K562 (cell line): Measurements from ENCODE around the gene PNMA5. TPM values are rescaled to one million over a fixed set of nuclear protein-coding genes. Genes with fewer than 3 reads are reported as not detected.

Source experiments
- ATF1 ChIP-seq, 2 experiments: fragments of 450-650 bp in 1 of 2; IDR thresholded peaks; 2 replicates each; pipeline ENCODE4 v1.6.1; 2016; ENCODE audit warnings: missing compliant biosample characterization in 1 of 2, missing genetic modification characterization in 1 of 2
- CBX3 ChIP-seq, 2 experiments: IDR thresholded peaks; 1 replicate in 1 of 2; 2 replicates in 1 of 2; pipeline ENCODE4 v1.6.1; 2012; ENCODE audit warnings: inconsistent platforms in 2 of 2, low read length in 2 of 2, borderline replicate concordance in 1 of 2, control low read depth in 1 of 2
- CCNT2 ChIP-seq: IDR thresholded peaks from 2 replicates; pipeline ENCODE4 v1.6.1; 2011; ENCODE audit warnings: borderline replicate concordance, low read depth, mild to moderate bottlenecking, moderate library complexity, mixed read lengths, low read length; ENCODE audit not compliant: insufficient read length; ENCODE audit errors: extremely low read depth
- CGGBP1 ChIP-seq: fragments of 250-450 bp; sonication (Bioruptor Pico); IDR thresholded peaks from 2 replicates; pipeline ENCODE4 v1.9.0; 2021; ENCODE audit warnings: mild to moderate bottlenecking
- CTBP1 ChIP-seq: fragments of 450-650 bp; IDR thresholded peaks from 2 replicates; pipeline ENCODE4 v1.6.1; 2016; ENCODE audit warnings: borderline replicate concordance
- ELF4 ChIP-seq: fragments of 450-650 bp; formaldehyde crosslinking; IDR thresholded peaks from 2 replicates; pipeline ENCODE4 v1.4.0; 2022; ENCODE audit warnings: missing genetic modification characterization
- ELK3 ChIP-seq: fragments of 450-650 bp; formaldehyde crosslinking; IDR thresholded peaks from 2 replicates; pipeline ENCODE4 v1.4.0; 2020; ENCODE audit warnings: mild to moderate bottlenecking
- ETS1 ChIP-seq: conservative IDR thresholded peaks from 2 replicates; pipeline ENCODE4 v1.6.1; 2011; ENCODE audit warnings: low read depth, mild to moderate bottlenecking, low read length; ENCODE audit not compliant: control insufficient read depth
- GABPA ChIP-seq: fragments of 200-800 bp; sonication (Bioruptor generic); conservative IDR thresholded peaks from 2 replicates; pipeline ENCODE4 v1.6.1; 2016; ENCODE audit warnings: low read depth, missing genetic modification characterization, missing compliant biosample characterization
- HDAC1 ChIP-seq, 2 experiments: fragments of 450-650 bp; IDR thresholded peaks; 2 replicates each; pipeline ENCODE4 v1.6.1; 2016 to 2017; ENCODE audit warnings: inconsistent platforms in 1 of 2, mild to moderate bottlenecking in 1 of 2, moderate library complexity in 1 of 2
- HMBOX1 ChIP-seq: sonication (generic); IDR thresholded peaks from 2 replicates; pipeline ENCODE4 v1.6.1; 2016
- HMG20B ChIP-seq: fragments of 250-450 bp; sonication (Bioruptor Pico); IDR thresholded peaks from 2 replicates; pipeline ENCODE4 v1.5.0; 2021; ENCODE audit warnings: mild to moderate bottlenecking
- NCOA4 ChIP-seq: fragments of 450-650 bp; IDR thresholded peaks from 2 replicates; pipeline ENCODE4 v1.6.1; 2018; ENCODE audit warnings: mild to moderate bottlenecking; ENCODE audit not compliant: partially characterized antibody
- NFE2 ChIP-seq: IDR thresholded peaks from 2 replicates; pipeline ENCODE4 v1.6.1; 2014; ENCODE audit warnings: antibody characterized with exemption, low read depth
- STAT5B ChIP-seq: fragments of 250-450 bp; sonication (Bioruptor Pico); IDR thresholded peaks from 2 replicates; pipeline ENCODE4 v1.8.0; 2021; ENCODE audit warnings: mild to moderate bottlenecking, inconsistent platforms
- THAP7 ChIP-seq: fragments of 250-450 bp; sonication (Bioruptor Pico); IDR thresholded peaks from 2 replicates; pipeline ENCODE4 v1.5.0; 2021
- ZBTB12 ChIP-seq: fragments of 250-450 bp; sonication (Bioruptor Pico); IDR thresholded peaks from 2 replicates; pipeline ENCODE4 v1.4.0; 2020
- ZFPM2 ChIP-seq: fragments of 250-450 bp; sonication (Bioruptor Pico); IDR thresholded peaks from 2 replicates; pipeline ENCODE4 v1.5.1; 2022; ENCODE audit warnings: mild to moderate bottlenecking
- ZNF23 ChIP-seq: fragments of 250-450 bp; sonication (Bioruptor Pico); IDR thresholded peaks from 2 replicates; pipeline ENCODE4 v1.4.0; 2020; ENCODE audit warnings: mild to moderate bottlenecking
- ZNF778 ChIP-seq: fragments of 450-650 bp; formaldehyde crosslinking; IDR thresholded peaks from 2 replicates; pipeline ENCODE4 v1.4.0; 2020; ENCODE audit warnings: mild to moderate bottlenecking, moderate library complexity
- ZNF780A ChIP-seq: fragments of 250-450 bp; sonication (Bioruptor Pico); IDR thresholded peaks from 2 replicates; pipeline ENCODE4 v1.5.0; 2021; ENCODE audit warnings: mild to moderate bottlenecking
- polyA plus RNA-seq, 8 experiments: library from polyadenylated mRNA; depleted of rRNA in 4 of 8; stranded (reverse) in 5 of 8; unstranded in 3 of 8; fragments of >200 nt; fragmentation: Nextera tagmentation in 2 of 8; fragmentation: Illumina TruSeq in 1 of 8; extraction: Ambion mirVana in 2 of 8; extraction: Trizol in 1 of 8; gene quantifications; 2 replicates each; pipeline versions ENCODE4 v1.2.1 to v1.2.3, GENCODE V29; 2011 to 2014; ENCODE audit warnings: inconsistent platforms in 1 of 8, missing spikeins in 1 of 8
- total RNA-seq, 7 experiments: library from RNA; depleted of rRNA in 6 of 7; stranded (reverse); fragments of >200 nt in 6 of 7; fragmentation: Illumina TruSeq in 2 of 7; extraction: Trizol in 2 of 7; gene quantifications; 2 replicates each; pipeline versions ENCODE4 v1.2.1 to v1.2.3, GENCODE V29; 2011 to 2021; ENCODE audit warnings: low replicate concordance in 1 of 7

Gene PNMA5
- total and polyA plus RNA-seq, 9 of the 15 experiments (the other 6 are each of a cell fraction or from before 2014, with no cell fraction given) = 0.03 to 0.20 (median 0.07) TPM; not detected in 3

- TF ChIP-seq ETS1 = no peak
- no peak for TF ChIP-seq THAP7
- no peak for TF ChIP-seq ELK3 (CRISPR knock-in tag)
- no peak for TF ChIP-seq CGGBP1 (CRISPR knock-in tag)
- no peak for TF ChIP-seq NFE2
- no peak for TF ChIP-seq ZFPM2 (CRISPR knock-in tag)
- TF ChIP-seq ZBTB12 = no peak
- peak; percentile 49 for TF ChIP-seq CCNT2
- TF ChIP-seq ELF4 (CRISPR knock-in tag) = no peak
- TF ChIP-seq CBX3 (IDR thresholded peaks at IDR 0.05; ENCODE audit: borderline replicate concordance in 1 of 2, low read length in 2 of 2) = peak in 1 of 2 experiments; percentile 47; a peak in 1 of 3 replicates
- TF ChIP-seq HDAC1 (IDR thresholded peaks at IDR 0.05) = no peak
- TF ChIP-seq ZNF778 (CRISPR knock-in tag) = no peak
- no peak for TF ChIP-seq STAT5B (CRISPR knock-in tag)
- TF ChIP-seq NCOA4 = no peak
- no peak for TF ChIP-seq HMBOX1
- no peak for TF ChIP-seq HMG20B (CRISPR knock-in tag)
- no peak for TF ChIP-seq ZNF23 (CRISPR knock-in tag)
- TF ChIP-seq ZNF780A (CRISPR knock-in tag) = no peak
- TF ChIP-seq CTBP1 = peak; percentile 64; the same call in 1 of the 2 replicates
- peak; percentile 37; the same call in 1 of the 2 replicates for TF ChIP-seq GABPA (tag)
- TF ChIP-seq ATF1 (CRISPR knock-in tag; IDR thresholded peaks at IDR 0.05) = no peak
- peak; percentile 65 for TF ChIP-seq ATF1 (tag; IDR thresholded peaks at IDR 0.05)
Measured at GRCh38 chrX:152958524-152959465, 35.1 kb downstream of the PNMA5 start (continued).
